ENCODE results near the gene SGF29.
"Not testable (repeated sequence)": the region's sequence is repeated elsewhere in the genome, so short reads cannot be mapped to it uniquely, and the experiment has no call there.

DNA sequence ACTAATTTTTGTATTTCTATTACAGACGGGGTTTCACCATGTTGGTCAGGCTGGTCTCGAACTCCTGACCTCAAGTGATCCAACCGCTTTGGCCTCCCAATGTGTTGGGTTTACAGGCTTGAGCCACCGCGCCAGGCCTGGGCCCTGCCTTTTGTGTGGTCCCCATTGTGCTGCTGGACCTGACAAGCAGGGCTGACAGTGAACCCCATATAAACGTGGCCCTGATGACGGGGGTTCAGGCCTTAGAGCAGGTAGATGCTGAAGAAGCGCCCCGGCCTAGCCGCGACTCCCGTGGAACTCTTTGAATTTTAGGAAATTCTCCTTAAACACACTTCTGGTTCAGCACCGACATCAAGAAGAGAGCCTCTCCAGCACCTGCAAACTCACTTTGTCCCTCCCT lies 47.9 kb downstream of the SGF29 start:
- TF ChIP-seq, protein P1, sequence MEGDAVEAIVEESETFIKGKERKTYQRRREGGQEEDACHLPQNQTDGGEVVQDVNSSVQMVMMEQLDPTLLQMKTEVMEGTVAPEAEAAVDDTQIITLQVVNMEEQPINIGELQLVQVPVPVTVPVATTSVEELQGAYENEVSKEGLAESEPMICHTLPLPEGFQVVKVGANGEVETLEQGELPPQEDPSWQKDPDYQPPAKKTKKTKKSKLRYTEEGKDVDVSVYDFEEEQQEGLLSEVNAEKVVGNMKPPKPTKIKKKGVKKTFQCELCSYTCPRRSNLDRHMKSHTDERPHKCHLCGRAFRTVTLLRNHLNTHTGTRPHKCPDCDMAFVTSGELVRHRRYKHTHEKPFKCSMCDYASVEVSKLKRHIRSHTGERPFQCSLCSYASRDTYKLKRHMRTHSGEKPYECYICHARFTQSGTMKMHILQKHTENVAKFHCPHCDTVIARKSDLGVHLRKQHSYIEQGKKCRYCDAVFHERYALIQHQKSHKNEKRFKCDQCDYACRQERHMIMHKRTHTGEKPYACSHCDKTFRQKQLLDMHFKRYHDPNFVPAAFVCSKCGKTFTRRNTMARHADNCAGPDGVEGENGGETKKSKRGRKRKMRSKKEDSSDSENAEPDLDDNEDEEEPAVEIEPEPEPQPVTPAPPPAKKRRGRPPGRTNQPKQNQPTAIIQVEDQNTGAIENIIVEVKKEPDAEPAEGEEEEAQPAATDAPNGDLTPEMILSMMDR (IDR thresholded peaks at IDR 0.05) = not testable (repeated sequence)
- not testable (repeated sequence) for TF ChIP-seq POLR2A (IDR thresholded peaks at IDR 0.05)

All from esophagus squamous epithelium (tissue), 4 donors.